Activated CD4-positive, alpha-beta T cell treated with anti-CD3 and anti-CD28 coated beads, Interleukin-2, amount 10 ng/mL, durations not matched to agents 7 days and 5 days (primary cell): ENCODE results near the gene KCTD16. TPM values are rescaled to one million over a fixed set of nuclear protein-coding genes. Genes with fewer than 3 reads are reported as not detected.

Source experiments
- CTCF ChIA-PET: fragments of 350-600 bp; sonication (Branson Sonifier 250); formaldehyde crosslinking; loops from one replicate; lab custom pipeline; 2021; ENCODE audit warnings: antibody characterized with exemption; lab: Charles Lee
- POLR2A ChIA-PET: fragments of 350-600 bp; sonication (Branson Sonifier 250); formaldehyde crosslinking; loops from one replicate; lab custom pipeline; 2021; ENCODE audit warnings: antibody characterized with exemption; lab: Charles Lee
- DNase-seq: peaks from one replicate; pipeline ENCODE4 v3.0.0-alpha.2; 2020
- H3K27ac Mint-ChIP-seq: one replicate; pipeline ENCODE4 v1.8.0; 2021; ENCODE audit warnings: mild to moderate bottlenecking, moderate library complexity, mixed read lengths
- H3K27me3 Mint-ChIP-seq: one replicate; pipeline ENCODE4 v1.8.0; 2021; ENCODE audit warnings: mixed read lengths
- H3K36me3 Mint-ChIP-seq: one replicate; pipeline ENCODE4 v1.8.0; 2021; ENCODE audit warnings: low read depth, mixed read lengths
- H3K4me1 Mint-ChIP-seq: one replicate; pipeline ENCODE4 v1.8.0; 2021; ENCODE audit warnings: mixed read lengths
- H3K4me3 Mint-ChIP-seq: one replicate; pipeline ENCODE4 v1.8.0; 2021; ENCODE audit warnings: mild to moderate bottlenecking, moderate library complexity, mixed read lengths
- H3K9me3 Mint-ChIP-seq: one replicate; pipeline ENCODE4 v1.8.0; 2021; ENCODE audit warnings: mixed read lengths
- total RNA-seq, 2 experiments: library from RNA; stranded (reverse); gene quantifications; one replicate each; pipeline ENCODE4 v1.2.3, GENCODE V29; 2021

Gene KCTD16
- total RNA-seq, 2 experiments from 2014 or later = 0.08 to 0.15 TPM

DNA sequence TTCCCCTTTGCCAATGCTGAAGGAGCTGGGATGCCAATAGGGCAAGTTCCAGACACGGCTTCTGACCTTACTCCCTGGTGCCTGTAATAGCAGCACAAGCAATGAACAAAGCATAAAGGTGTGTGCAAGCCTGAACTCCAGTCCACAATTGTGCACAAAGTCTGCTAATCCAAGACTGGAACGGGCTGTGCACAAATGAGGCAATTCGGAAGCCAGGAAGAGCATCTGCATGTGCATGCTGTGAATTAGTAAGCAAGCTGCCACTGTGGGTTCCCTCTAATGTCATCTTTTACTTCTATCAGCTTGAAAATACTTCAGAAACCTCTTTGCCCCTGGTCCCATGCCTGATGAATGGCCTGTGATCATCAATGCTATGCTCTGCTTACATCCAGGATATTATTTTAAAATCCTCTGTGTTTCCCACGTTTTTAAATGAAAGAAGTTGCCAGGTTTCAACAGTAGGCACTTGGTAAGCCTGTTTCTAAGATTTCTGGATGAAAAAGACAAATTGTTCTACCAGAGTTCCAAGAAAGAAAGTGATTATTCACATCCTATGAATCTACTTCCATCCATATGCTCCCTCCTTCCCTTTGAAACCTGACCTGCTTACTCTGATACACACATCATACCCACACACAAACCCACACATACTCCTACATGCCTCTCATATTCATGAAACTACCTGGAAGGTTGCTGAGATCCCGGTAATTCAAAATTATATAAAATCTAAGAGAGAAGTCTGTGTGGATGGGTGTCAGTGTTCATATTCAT is 165.7 kb downstream of the KCTD16 start:
- CTCF ChIA-PET = no interaction called here
- Mint-ChIP-seq H3K9me3 (no peaks in the 10 kb centered on the region), H3K4me1 (no peaks in the 10 kb centered on the region), H3K4me3 (no peak overlapping the region), H3K27ac (no peak overlapping the region), H3K36me3 (no peaks in the 10 kb centered on the region), H3K27me3 (no peaks in the 10 kb centered on the region)
- DNase-seq = no peak
- POLR2A ChIA-PET = no interaction called here

DNA sequence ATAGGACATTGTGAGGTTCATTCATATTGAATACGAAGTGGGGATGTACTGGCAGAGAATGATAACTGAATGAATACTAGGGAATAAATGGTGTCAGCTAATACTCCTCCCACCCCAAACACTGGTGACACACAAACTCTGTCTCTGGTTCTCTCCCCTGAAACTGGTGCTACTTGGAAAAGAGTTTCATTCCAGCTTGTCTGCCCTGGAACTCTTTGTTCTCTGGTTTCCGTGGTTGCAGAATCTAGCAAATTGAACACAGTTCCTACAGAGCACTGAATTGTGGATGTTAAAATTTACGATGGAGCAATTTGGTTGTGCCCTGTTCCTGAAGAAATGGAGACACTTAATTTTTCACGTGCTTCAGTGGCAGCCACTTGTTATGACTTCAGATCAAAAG is 181.7 kb downstream of the KCTD16 start:
- CTCF ChIA-PET = no interaction called here
- Mint-ChIP-seq H3K9me3 (no peaks in the 10 kb centered on the region), H3K27ac (no peak overlapping the region), H3K4me3 (no peak overlapping the region), H3K27me3 (peaks cover 2% of the 10 kb centered on the region), H3K4me1 (no peaks in the 10 kb centered on the region), H3K36me3 (no peaks in the 10 kb centered on the region)
- POLR2A ChIA-PET = no interaction called here
- DNase-seq = no peak

DNA sequence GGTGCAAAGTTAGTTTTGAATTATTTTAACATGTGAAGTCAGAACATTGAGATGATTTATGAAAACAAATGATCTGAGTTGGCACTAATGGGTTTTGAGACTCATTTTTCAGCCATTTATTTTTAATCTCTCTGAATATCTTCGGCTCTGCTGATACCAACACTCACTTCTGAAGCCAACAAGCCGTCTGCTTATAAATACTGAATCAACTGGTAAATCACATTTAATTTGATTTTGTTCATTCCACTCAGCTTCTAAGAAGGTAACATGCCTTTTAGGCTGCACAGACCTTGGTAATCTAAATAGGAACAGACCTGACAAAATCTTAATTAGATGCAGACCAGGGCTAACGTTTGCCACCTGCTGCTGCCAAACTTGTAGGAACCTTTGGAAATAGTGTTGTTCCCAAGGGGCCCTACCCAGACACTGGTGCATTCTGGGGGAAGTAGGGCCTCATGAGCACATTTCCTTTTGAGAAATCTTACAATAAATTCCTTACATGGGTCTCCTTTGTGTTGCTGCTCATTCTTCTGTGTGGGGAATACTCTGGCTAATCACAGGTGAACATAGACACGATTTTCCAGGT is 182.2 kb downstream of the KCTD16 start:
- ChIA-PET POLR2A (no interaction called here), CTCF (no interaction called here)
- Mint-ChIP-seq H3K36me3 (no peaks in the 10 kb centered on the region), H3K4me3 (no peak overlapping the region), H3K27me3 (peaks cover 2% of the 10 kb centered on the region), H3K4me1 (no peaks in the 10 kb centered on the region), H3K9me3 (no peaks in the 10 kb centered on the region), H3K27ac (no peak overlapping the region)
- no peak for DNase-seq

DNA sequence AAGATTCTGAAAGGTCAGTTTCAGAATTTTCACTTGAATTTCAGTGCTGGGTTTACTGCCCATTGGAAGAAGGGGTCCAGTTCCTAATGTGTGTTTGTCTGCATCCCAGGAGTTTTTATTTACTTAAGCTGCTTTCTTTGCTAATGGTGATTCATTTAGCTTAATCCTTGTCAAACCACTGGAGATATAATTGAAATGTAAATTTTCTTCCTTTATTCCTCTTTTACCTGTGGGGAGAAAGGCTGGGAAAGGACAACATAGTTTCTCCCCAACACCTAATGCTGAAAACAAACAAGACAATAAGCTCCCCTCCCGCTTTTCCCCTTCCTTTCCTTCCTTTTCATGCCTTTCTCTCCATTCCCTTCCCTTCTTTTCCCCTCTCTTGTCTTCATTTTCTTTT is 185.8 kb downstream of the KCTD16 start:
- no peaks in the 10 kb centered on the region for H3K9me3 Mint-ChIP-seq
- H3K4me1 Mint-ChIP-seq = no peaks in the 10 kb centered on the region
- DNase-seq = no peak
- no peak overlapping the region for H3K4me3 Mint-ChIP-seq
- no peak overlapping the region for H3K27ac Mint-ChIP-seq
- ChIA-PET POLR2A (no interaction called here), CTCF (interaction anchor here (0.6 to 1.4 kb wide), 2 partner anchors 31 to 312 kb away, joined by 3 read pairs; no protein-coding TSS in a partner anchor)
- no peaks in the 10 kb centered on the region for H3K36me3 Mint-ChIP-seq
- peaks cover 2% of the 10 kb centered on the region for H3K27me3 Mint-ChIP-seq

DNA sequence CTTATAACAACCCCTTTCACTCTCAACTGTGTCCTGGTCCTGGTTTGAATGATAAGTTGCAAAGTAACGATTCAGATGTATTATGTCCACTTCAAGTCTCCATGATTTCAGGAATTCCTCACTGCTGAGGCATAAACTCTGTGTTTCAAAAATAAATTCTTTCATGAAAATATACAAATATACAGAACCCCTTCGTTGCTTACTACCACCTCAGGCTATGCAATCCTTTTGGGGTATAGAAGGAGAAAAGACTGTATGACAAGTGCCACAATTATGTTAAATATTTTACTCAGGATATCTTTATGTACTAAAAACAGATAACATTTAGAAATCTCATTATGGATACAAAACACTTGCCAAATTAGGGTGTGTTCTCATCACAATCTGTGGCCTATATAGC is 190.7 kb downstream of the KCTD16 start:
- no peaks in the 10 kb centered on the region for H3K9me3 Mint-ChIP-seq
- ChIA-PET CTCF (no interaction called here), POLR2A (no interaction called here)
- H3K27ac Mint-ChIP-seq = no peak overlapping the region
- H3K4me1 Mint-ChIP-seq = no peaks in the 10 kb centered on the region
- H3K4me3 Mint-ChIP-seq = no peak overlapping the region
- DNase-seq = no peak
- H3K27me3 Mint-ChIP-seq = no peaks in the 10 kb centered on the region
- no peaks in the 10 kb centered on the region for H3K36me3 Mint-ChIP-seq

DNA sequence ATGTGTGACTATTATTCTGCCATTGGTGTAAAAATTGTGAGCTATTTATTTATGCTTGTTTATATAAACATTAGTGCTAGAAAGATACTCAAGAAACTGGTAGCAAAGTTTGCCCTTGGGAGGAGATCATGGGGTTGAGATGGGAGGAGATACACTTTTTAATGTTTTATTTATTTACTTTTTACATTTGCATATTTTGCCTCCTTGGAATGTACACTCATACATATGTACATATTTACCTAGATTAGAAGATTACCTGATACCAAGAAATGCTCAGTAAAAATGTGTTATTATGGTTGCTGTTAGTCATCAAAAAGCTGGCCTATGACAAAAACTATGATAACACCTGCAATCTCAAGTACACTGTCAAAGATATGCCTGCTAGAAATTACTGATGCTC is 195.2 kb downstream of the KCTD16 start:
- no peak for DNase-seq
- ChIA-PET CTCF (no interaction called here), POLR2A (no interaction called here)
- no peaks in the 10 kb centered on the region for H3K27me3 Mint-ChIP-seq
- no peak overlapping the region for H3K4me3 Mint-ChIP-seq
- no peaks in the 10 kb centered on the region for H3K9me3 Mint-ChIP-seq
- H3K27ac Mint-ChIP-seq = no peak overlapping the region
- no peaks in the 10 kb centered on the region for H3K36me3 Mint-ChIP-seq
- no peaks in the 10 kb centered on the region for H3K4me1 Mint-ChIP-seq

DNA sequence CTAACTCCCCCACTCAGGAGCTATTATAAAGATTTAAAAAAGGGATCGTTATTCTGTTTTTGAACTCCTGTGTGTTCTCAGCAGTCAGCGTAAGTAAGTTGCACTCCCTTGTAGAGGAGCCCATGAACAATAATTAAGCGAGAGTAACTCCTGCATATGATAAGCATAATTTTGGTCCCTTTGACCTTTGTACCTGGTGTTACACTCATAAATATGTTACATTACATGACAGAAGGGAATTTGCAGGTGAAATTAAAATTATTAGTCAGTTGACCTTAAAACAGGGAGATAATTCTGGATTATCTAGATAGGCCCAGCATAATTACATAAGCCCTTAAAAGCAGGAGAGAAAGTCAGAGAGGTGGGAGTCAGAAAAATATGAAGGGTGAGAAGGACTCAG is 197.3 kb downstream of the KCTD16 start:
- ChIA-PET CTCF (no interaction called here), POLR2A (no interaction called here)
- H3K4me3 Mint-ChIP-seq = no peak overlapping the region
- H3K36me3 Mint-ChIP-seq = no peaks in the 10 kb centered on the region
- no peak overlapping the region for H3K27ac Mint-ChIP-seq
- H3K4me1 Mint-ChIP-seq = no peaks in the 10 kb centered on the region
- DNase-seq = no peak
- no peaks in the 10 kb centered on the region for H3K9me3 Mint-ChIP-seq
- H3K27me3 Mint-ChIP-seq = no peaks in the 10 kb centered on the region

DNA sequence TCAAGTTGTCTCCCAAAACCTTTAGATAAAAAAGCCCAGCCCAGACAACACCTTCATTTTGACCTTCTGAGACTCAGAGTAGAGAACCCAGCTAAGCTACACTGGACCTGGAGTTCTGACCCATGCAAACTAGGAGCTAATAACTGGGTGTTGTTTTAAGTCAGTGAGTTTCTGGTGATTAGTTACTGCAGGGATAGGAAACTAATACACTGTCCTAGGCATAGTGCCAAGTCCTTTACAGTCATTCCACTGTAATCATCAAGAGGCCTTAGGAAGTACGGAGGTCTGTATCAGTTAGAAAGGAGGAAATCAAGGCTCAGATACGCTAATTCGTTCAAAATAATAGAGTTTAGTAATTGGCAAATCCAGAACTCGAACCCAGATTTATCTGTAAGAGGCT is 197.9 kb downstream of the KCTD16 start:
- Mint-ChIP-seq H3K4me1 (no peaks in the 10 kb centered on the region), H3K9me3 (no peaks in the 10 kb centered on the region), H3K27me3 (no peaks in the 10 kb centered on the region), H3K36me3 (no peaks in the 10 kb centered on the region), H3K4me3 (no peak overlapping the region), H3K27ac (no peak overlapping the region)
- CTCF ChIA-PET = interaction anchor here (0.6 kb wide), 1 partner anchor 35 kb away, joined by 3 read pairs; no protein-coding TSS in a partner anchor
- no peak for DNase-seq
- POLR2A ChIA-PET = no interaction called here

DNA sequence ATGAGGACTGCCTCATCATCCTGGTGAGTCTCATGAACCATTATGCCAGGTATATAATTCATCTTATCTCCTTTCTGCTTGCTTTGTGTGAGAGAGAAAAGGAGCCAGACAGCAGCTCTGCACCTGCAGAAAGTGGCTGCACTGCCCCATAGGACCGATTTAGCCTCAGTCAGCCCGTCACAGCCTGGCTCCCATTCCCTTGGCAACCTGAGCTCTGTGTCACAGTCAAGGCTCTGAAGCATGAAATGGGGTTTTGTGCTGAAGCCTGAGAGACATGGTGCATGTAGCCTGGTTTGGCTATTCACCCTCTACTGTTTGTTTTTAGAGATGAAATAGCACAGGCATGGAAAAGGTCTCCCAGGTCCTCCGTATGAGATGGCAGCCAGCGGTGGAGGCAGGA is 198.3 kb downstream of the KCTD16 start:
- no peak overlapping the region for H3K27ac Mint-ChIP-seq
- DNase-seq = no peak
- POLR2A ChIA-PET = no interaction called here
- H3K27me3 Mint-ChIP-seq = no peaks in the 10 kb centered on the region
- no peaks in the 10 kb centered on the region for H3K36me3 Mint-ChIP-seq
- CTCF ChIA-PET = interaction anchor here (0.6 kb wide), 1 partner anchor 36 kb away, joined by 3 read pairs; no protein-coding TSS in a partner anchor
- H3K9me3 Mint-ChIP-seq = no peaks in the 10 kb centered on the region
- no peaks in the 10 kb centered on the region for H3K4me1 Mint-ChIP-seq
- H3K4me3 Mint-ChIP-seq = no peak overlapping the region

DNA sequence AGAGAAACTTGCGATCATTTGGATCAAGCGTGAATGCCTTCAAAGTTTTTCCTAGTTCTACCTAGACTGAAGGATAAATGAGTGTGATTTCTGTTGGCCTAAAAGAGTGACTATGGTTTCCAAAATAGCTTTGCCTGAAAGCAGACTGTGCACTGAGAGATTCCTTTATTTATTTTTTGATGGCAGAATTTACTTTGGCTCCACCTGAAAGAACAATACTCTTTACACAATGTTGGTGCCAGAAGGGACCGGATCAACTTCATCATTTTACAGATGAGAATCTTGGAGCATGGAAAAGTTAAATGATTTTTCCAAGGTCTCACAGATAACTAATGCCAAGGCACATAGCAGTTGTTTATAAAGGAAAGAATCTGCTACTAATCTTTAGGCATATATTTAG is 199.6 kb downstream of the KCTD16 start:
- Mint-ChIP-seq H3K27me3 (no peaks in the 10 kb centered on the region), H3K4me1 (no peaks in the 10 kb centered on the region), H3K36me3 (no peaks in the 10 kb centered on the region), H3K9me3 (no peaks in the 10 kb centered on the region), H3K27ac (no peak overlapping the region), H3K4me3 (no peak overlapping the region)
- ChIA-PET CTCF (no interaction called here), POLR2A (no interaction called here)
- no peak for DNase-seq

DNA sequence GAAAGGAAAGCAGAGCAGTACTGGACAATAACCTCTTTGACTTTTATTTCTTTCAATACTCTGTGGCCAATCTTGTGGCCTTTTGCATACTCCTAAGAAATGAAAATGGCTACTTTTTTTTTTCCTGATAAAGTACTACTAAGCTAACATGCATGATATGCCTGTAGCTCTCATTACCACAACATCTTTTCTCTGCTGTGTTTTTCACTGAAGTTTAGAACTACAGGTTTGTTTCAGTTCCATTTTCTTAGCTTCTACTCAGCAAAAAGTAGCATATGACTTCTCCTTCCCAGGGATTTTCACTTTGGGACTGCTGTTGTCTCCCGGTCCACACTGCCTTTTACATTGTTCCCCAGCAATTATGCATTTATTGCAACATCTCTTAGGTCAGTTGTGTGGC is 204.0 kb downstream of the KCTD16 start:
- no peak overlapping the region for H3K4me3 Mint-ChIP-seq
- no peaks in the 10 kb centered on the region for H3K4me1 Mint-ChIP-seq
- H3K9me3 Mint-ChIP-seq = no peaks in the 10 kb centered on the region
- H3K27ac Mint-ChIP-seq = no peak overlapping the region
- POLR2A ChIA-PET = no interaction called here
- H3K27me3 Mint-ChIP-seq = no peaks in the 10 kb centered on the region
- DNase-seq = no peak
- no peaks in the 10 kb centered on the region for H3K36me3 Mint-ChIP-seq
- CTCF ChIA-PET = no interaction called here

DNA sequence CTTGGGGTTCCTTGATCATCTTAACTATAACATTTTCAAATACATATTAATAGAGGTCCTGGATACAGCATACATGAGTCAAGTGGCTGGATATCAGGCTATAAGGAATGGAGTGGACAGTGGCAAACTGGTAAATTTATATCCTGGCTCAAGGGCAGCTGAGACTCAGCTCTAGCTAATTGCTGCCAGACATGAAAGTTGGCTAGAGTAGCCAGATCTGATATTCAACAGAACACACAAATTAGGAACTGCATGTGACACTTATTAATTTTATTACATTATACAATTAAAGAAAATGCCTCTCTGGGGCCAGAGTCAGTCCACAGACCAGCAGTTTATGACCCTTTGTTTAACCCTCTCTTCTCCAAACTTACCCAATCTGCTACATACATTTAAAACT is 206.5 kb downstream of the KCTD16 start:
- H3K4me1 Mint-ChIP-seq = no peaks in the 10 kb centered on the region
- no peaks in the 10 kb centered on the region for H3K27me3 Mint-ChIP-seq
- no peak overlapping the region for H3K27ac Mint-ChIP-seq
- POLR2A ChIA-PET = no interaction called here
- no peak for DNase-seq
- H3K4me3 Mint-ChIP-seq = no peak overlapping the region
- H3K9me3 Mint-ChIP-seq = no peaks in the 10 kb centered on the region
- H3K36me3 Mint-ChIP-seq = no peaks in the 10 kb centered on the region
- CTCF ChIA-PET = no interaction called here

DNA sequence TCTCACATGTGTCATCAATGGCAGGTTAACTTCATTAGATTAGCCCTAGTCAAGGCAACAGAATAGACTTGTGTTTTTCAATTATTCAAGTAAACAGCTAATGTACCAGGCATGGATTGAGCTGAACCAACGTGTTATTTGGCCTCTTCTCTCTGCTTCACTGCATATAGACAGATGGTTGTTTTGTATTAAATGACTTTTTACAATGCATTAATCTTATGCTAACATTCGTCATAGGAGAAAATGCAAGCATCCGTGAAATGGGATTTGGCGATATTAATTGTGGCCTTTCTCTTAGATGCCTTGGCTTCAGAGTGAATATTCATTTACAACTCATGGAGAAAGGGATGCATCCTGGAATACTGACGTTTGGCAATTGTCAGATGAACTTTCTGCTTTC is 208.0 kb downstream of the KCTD16 start:
- no peaks in the 10 kb centered on the region for H3K4me1 Mint-ChIP-seq
- no peaks in the 10 kb centered on the region for H3K9me3 Mint-ChIP-seq

DNA sequence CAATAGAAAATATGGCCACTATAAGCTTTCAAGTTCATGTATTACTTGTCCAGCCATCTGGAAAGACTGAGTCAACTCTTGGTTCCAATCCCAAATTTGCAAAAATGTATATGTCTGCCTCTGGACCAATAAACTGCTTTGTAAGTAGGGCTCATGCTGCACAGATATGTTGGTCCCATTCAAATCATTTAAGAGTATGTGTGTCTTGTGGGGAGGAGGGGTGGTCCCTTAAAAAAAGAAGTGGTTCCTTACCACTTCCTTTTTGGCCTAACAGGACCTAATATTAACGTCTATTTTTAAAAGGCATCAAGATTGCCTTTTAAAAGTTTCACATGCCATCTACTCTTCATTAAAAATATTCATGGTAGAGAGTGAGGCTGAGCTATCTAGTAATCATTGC is 214.9 kb downstream of the KCTD16 start:
- H3K36me3 Mint-ChIP-seq = no peaks in the 10 kb centered on the region
- no peaks in the 10 kb centered on the region for H3K9me3 Mint-ChIP-seq
- no peaks in the 10 kb centered on the region for H3K27me3 Mint-ChIP-seq
- ChIA-PET CTCF (no interaction called here), POLR2A (no interaction called here)
- no peak overlapping the region for H3K27ac Mint-ChIP-seq
- no peaks in the 10 kb centered on the region for H3K4me1 Mint-ChIP-seq
- DNase-seq = no peak
- no peak overlapping the region for H3K4me3 Mint-ChIP-seq

More for the DNA sequence above, 208.0 kb downstream of the KCTD16 start:
- no peak for DNase-seq
- Mint-ChIP-seq H3K4me3 (no peak overlapping the region), H3K36me3 (no peaks in the 10 kb centered on the region), H3K27ac (no peak overlapping the region), H3K27me3 (no peaks in the 10 kb centered on the region)
- ChIA-PET POLR2A (no interaction called here), CTCF (no interaction called here)
